ENCODE data around the gene KEAP1. TPM values are rescaled to one million over a fixed set of nuclear protein-coding genes. Genes with fewer than 3 reads are reported as not detected.

The KEAP1 gene
- total RNA-seq, 1 donor from 2014 or later, result 74.5 TPM

- DNase-seq, result no peak
- Histone ChIP-seq H3K9me3 (replicated peaks) (no peaks in the 10 kb centered on the region), H3K27me3 (ENCODE audit: low read depth) (no peaks in the 10 kb centered on the region), H3K36me3 (peaks cover 17% of the 10 kb centered on the region), H3K27ac (replicated peaks) (no peak overlapping the region), H3K4me3 (no peak overlapping the region), H3K4me1 (peaks cover 4% of the 10 kb centered on the region)
- TF ChIP-seq CTCF (IDR thresholded peaks at IDR 0.05; ENCODE audit: borderline replicate concordance), result no peak
- intact Hi-C loops (cut with micrococcal nuclease), result no loop called here
Measured at GRCh38 chr19:10439588-10439987, 63.6 kb downstream of the KEAP1 start.

Small RNA genes lying within 50 kb of the gene (microRNA-seq; reads per million reads assigned to microRNA genes)
- gene MIR1238, result not detected

Other genes with a start within 250 kb of the KEAP1 start
- gene ICAM1, start 232.2 kb downstream of the KEAP1 start, total RNA-seq, result 7.1 TPM
- 0.36 TPM for gene ICAM4, start 216.4 kb downstream of the KEAP1 start, total RNA-seq
- 0.49 TPM for gene ICAM5, start 213.4 kb downstream of the KEAP1 start, total RNA-seq
- gene ZGLP1, start 193.5 kb downstream of the KEAP1 start, total RNA-seq, result 0.74 TPM
- 17.4 TPM for gene FDX2, start 187.3 kb downstream of the KEAP1 start, total RNA-seq
- gene RAVER1, start 169.8 kb downstream of the KEAP1 start, total RNA-seq, result 11.1 TPM
- gene ICAM3, start 163.7 kb downstream of the KEAP1 start, total RNA-seq, result 31.3 TPM
- 55.1 TPM for gene TYK2, start 122.8 kb downstream of the KEAP1 start, total RNA-seq
- gene CDC37, start 99.8 kb downstream of the KEAP1 start, total RNA-seq, result 142 TPM
- 20.0 TPM for gene PDE4A, start 82.8 kb downstream of the KEAP1 start, total RNA-seq
- gene S1PR5, start 14.1 kb upstream of the KEAP1 start, total RNA-seq, result 0.11 TPM
- 48.7 TPM for gene ATG4D, start 40.5 kb upstream of the KEAP1 start, total RNA-seq
- 10.2 TPM for gene KRI1, start 62.7 kb upstream of the KEAP1 start, total RNA-seq
- 9.4 TPM for gene CDKN2D, start 65.6 kb upstream of the KEAP1 start, total RNA-seq
- not detected for gene AP1M2, start 84.0 kb upstream of the KEAP1 start, total RNA-seq
- 74.2 TPM for gene SLC44A2, start 122.2 kb upstream of the KEAP1 start, total RNA-seq
- gene ILF3, start 151.0 kb upstream of the KEAP1 start, total RNA-seq, result 106 TPM
- gene QTRT1, start 198.1 kb upstream of the KEAP1 start, total RNA-seq, result 30.5 TPM
- gene DNM2, start 214.7 kb upstream of the KEAP1 start, total RNA-seq, result 156 TPM